Measurements from ENCODE around the gene DCAF15.

DCAF15 gene

DNA sequence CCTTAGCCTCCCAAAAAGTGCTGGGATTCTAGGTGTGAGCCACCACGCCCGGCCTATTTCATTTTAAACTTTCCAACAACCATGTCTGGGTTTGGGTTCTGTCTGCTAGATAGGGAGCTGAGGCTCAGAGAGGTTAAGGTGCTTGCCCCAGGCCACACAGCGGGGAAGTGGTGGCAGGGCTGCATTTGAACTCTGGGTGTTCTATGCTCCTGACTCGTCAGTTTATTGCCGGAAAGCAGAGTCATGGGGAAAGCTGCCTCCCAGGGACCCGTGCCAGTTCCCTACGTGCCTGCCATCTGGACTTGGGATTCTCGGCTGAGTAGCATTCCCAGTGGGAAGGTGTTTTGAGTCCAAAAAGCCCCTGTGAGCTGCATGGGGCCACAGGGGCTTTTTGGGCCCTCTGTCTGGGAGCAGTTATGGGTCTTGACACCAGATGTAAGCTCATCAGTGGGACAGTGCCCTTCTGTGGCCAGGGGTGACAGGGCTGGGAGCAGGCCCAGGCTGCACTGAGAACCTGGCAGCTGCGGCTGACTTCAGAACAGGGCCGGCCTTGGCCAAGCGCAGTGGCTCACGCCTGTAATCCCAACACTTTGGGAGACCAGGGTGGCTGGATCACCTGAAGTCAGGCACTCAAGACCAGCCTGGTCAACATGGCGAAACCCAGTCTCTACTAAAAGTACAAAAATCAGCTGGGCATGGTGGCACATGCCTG is 42.9 kb downstream of the DCAF15 start:
- H3K27ac ChIP-seq = no peak overlapping the region
- TF ChIP-seq, protein P1, sequence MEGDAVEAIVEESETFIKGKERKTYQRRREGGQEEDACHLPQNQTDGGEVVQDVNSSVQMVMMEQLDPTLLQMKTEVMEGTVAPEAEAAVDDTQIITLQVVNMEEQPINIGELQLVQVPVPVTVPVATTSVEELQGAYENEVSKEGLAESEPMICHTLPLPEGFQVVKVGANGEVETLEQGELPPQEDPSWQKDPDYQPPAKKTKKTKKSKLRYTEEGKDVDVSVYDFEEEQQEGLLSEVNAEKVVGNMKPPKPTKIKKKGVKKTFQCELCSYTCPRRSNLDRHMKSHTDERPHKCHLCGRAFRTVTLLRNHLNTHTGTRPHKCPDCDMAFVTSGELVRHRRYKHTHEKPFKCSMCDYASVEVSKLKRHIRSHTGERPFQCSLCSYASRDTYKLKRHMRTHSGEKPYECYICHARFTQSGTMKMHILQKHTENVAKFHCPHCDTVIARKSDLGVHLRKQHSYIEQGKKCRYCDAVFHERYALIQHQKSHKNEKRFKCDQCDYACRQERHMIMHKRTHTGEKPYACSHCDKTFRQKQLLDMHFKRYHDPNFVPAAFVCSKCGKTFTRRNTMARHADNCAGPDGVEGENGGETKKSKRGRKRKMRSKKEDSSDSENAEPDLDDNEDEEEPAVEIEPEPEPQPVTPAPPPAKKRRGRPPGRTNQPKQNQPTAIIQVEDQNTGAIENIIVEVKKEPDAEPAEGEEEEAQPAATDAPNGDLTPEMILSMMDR (conservative IDR thresholded peaks at IDR 0.05) = no peak
- TF ChIP-seq ZFX (IDR thresholded peaks at IDR 0.05) = no peak

DNA sequence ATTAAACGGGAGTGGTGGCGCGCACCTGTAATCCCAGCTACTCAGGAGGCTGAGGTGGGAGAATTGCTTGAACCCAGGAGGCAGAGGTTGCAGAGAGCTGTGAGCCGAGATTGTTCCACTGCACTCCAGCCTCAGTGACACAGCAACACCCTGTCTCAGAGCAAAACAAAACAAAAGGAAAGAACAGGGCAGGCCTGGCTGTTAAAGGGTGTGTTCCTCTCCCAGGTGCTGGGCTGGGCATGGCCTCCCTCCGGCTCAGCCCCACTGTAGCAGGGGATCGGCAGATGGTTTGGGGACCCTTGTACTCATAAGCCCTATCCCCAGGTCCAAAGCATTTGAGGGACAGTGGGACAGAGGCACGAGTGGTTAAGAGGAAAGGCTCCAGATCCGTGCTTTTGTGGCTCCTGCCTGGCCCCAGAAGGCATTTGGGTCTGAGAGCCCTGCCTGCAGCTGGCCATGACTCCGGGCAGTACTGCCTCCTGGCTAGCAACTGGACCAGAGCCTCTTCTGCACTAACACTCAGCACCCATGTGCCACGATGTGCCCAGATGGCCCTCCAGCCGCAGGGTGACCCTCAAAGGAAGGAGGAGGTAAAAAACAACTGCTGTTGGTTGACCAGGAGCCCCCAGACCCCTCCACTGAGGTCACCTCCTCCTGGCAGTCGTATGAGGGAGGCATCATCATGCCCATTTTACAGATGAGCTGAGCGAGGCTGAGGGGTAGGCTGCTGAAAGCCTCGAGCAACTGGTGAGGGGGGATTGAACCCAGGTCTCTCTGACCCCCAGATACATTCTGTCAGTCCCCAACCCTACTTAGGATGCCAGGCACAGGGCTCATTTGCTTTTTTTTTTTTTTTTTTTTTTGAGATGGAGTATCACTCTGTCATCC is 43.8 kb downstream of the DCAF15 start:
- H3K27ac ChIP-seq = no peak overlapping the region
- TF ChIP-seq ZFX (IDR thresholded peaks at IDR 0.05) = no peak
- TF ChIP-seq, protein P1 (conservative IDR thresholded peaks at IDR 0.05) = no peak

DNA sequence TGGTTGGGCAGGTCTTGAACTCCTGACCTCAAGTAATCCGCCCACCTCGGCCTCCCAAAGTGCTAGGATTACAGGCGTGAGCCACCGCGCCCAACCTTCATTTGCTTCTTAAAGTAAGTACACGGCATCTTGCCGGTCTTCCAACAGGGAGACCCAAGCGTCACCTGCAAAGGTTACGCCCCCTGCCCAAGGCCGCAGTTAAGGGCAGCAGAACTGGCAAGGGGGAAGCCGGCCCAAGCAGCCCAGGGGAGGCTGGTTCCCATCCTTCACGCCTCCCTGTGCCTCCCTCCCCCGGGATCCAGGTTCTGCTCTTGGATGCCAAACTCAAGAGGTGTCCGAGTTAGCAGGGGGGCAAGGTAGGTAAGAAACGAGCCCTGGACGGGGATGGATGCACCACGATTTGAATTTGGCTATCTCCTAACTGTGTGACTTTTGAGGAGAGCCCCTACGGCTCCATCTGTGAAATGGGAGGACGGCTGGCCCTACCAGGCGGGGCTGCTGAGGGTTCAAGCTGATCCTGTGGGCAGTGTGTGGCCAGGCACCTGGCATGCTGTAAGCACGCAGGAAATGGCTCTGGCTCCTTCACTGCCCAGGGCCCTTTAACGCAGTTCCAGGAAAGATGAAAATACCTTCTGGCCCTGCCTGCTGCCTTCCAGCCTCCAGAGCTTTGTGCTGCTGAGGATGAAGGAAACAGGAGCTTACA is 44.8 kb downstream of the DCAF15 start:
- no peak overlapping the region for H3K27ac ChIP-seq
- no peak for TF ChIP-seq ZFX (IDR thresholded peaks at IDR 0.05)
- TF ChIP-seq, protein P1 (conservative IDR thresholded peaks at IDR 0.05) = no peak

DNA sequence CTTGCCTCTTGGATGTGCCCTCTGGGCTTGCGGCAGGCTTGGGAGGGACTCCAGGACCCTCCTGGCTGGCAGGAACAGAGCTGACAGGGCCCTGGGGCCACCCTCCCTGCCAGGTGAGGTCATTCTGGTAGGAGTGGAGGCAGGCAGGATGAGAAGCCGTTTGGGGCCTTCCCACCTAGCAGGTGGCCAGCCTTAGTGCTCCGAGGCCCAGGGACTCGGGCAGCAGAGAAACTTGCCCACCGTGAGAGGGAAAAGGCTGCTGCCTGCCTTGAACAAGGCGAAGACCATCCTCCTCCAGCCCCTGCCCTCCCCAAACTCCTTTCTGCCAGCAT is 45.3 kb downstream of the DCAF15 start:
- TF ChIP-seq, protein P1 (conservative IDR thresholded peaks at IDR 0.05) = no peak
- TF ChIP-seq ZFX (IDR thresholded peaks at IDR 0.05) = no peak
- no peak overlapping the region for H3K27ac ChIP-seq

DNA sequence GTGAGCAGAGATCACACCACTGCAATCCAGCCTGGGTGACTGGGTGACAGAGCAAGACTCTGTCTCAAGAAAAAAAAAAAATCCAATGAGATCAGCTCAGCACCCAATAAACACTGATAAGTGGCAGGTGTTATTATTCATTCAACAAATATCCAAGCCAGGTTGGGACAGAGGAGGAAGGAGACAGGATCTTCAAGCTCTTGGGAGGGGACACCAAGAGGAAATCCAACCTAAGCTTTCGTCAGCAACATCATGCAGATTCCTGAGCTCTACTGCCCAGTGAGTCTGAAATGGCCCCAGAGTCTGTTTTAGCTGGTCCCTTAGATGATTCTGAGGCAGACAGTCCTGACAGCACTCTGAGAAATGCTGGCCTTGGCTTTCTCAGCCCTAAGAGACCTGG is 46.1 kb downstream of the DCAF15 start:
- H3K27ac ChIP-seq = no peak overlapping the region
- TF ChIP-seq ZFX (IDR thresholded peaks at IDR 0.05) = no peak
- TF ChIP-seq, protein P1 (conservative IDR thresholded peaks at IDR 0.05) = no peak

DNA sequence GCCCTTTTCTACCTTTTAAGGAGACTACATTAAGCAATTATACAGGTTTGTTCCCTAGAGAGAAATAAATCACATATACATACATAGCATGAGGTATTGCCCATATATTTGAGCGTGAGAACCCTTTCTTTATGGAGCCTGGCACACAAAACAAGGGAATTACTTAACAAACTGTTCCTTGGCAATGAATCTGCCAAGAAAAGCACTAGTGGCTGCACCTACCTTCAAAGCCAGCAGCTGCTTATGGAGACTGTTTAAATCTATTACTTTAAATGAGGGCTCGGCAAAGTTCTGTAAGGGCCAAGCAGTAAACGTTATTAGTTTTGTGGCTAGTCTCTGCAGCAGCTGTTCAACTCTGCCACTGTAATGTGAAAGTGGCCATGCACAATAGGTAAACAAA is 46.8 kb downstream of the DCAF15 start:
- H3K27ac ChIP-seq = no peak overlapping the region

DNA sequence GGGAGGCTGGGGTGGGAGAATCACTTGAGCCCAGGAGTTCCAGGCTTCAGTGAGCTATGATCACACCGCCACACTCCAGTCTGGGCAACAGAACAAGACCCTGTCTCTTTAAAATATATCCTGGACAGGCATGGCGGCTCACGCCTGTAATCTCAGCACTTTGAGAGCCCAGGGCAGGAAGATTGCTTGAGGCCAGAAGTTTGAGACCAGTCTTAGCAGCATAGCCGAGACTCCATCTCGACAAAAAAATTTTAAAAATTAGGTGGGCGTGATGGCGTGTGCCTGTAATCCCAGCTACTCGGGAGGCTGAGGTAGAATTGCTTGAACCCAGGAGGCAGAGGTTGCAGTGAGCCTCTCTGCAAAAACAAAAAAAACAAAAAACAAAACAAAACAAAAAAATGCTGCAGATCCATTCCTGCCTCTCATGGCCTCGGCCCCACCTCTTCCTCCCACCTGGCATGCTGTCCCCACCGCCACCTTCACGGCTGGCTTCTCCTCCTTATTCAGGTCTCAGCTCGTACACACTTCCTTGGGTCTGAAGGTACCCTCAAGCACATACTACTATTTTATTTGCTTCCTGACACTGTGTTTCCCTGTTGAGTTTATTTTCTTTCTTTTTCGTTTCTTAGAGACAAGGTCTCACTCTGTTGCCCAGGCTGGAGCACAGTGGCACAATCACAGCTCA is 48.5 kb downstream of the DCAF15 start:
- no peak for TF ChIP-seq ZFX (IDR thresholded peaks at IDR 0.05)
- TF ChIP-seq, protein P1 (conservative IDR thresholded peaks at IDR 0.05) = no peak

More for the DNA sequence above, 46.8 kb downstream of the DCAF15 start:
- TF ChIP-seq ZFX (IDR thresholded peaks at IDR 0.05) = no peak

More for the DNA sequence above, 48.5 kb downstream of the DCAF15 start:
- no peak overlapping the region for H3K27ac ChIP-seq

Measured in C4-2B (cell line).